Neural cell (in vitro differentiated cells): ENCODE measurements around the gene AMN1. TPM values are rescaled to one million over a fixed set of nuclear protein-coding genes. Genes with fewer than 3 reads are reported as not detected.
"Not testable (repeated sequence)": the region's sequence is repeated elsewhere in the genome, so short reads cannot be mapped to it uniquely, and the experiment has no call there.

Experiments
- H2AFZ ChIP-seq: fragments of 200-600, 300-800 bp; sonication (generic), shearing (Covaris generic); 2 replicates; pipeline ENCODE4 v1.6.0; 2014; ENCODE audit warnings: low read depth, mild to moderate bottlenecking, antibody characterized with exemption, low read length, moderate library complexity
- H3F3A ChIP-seq: fragments of 200-600 bp; shearing (Covaris generic); 2 replicates; pipeline ENCODE4 v1.6.1; 2016; ENCODE audit warnings: mild to moderate bottlenecking, moderate library complexity, mixed read lengths, antibody characterized with exemption, low read length; ENCODE audit not compliant: insufficient read depth, poor library complexity, severe bottlenecking
- H3K27ac ChIP-seq: fragments of 200-600, 300-800 bp; sonication (generic), shearing (Covaris generic); 2 replicates; pipeline ENCODE4 v1.5.1; 2014; ENCODE audit warnings: mild to moderate bottlenecking, low read length, moderate library complexity
- H3K27me3 ChIP-seq: fragments of 300-800, 200-600 bp; sonication (generic), shearing (Covaris generic); 2 replicates; pipeline ENCODE4 v1.6.0; 2014; ENCODE audit warnings: mild to moderate bottlenecking, low read depth, low read length, moderate library complexity; ENCODE audit not compliant: insufficient read depth
- H3K36me3 ChIP-seq: fragments of 300-800, 200-600 bp; sonication (generic), shearing (Covaris generic); 2 replicates; pipeline ENCODE4 v1.5.1; 2014; ENCODE audit warnings: mild to moderate bottlenecking, antibody characterized with exemption, low read length, moderate library complexity; ENCODE audit not compliant: insufficient read depth
- H3K4me2 ChIP-seq: fragments of 300-800, 200-600 bp; sonication (generic), shearing (Covaris generic); 2 replicates; pipeline ENCODE4 v1.6.0; 2014; ENCODE audit warnings: mild to moderate bottlenecking, low read length
- H3K4me3 ChIP-seq: fragments of 300-800, 200-600 bp; sonication (generic), shearing (Covaris generic); 2 replicates; pipeline ENCODE4 v1.5.1; 2014; ENCODE audit warnings: mild to moderate bottlenecking, low read length, moderate library complexity
- H3K79me2 ChIP-seq: fragments of 200-600 bp; shearing (Covaris generic); replicated peaks from 2 replicates; pipeline ENCODE4 v1.6.0; 2014; ENCODE audit warnings: mild to moderate bottlenecking, low read length, moderate library complexity; ENCODE audit not compliant: insufficient read depth
- H3K9ac ChIP-seq: fragments of 300-800, 200-600 bp; sonication (generic), shearing (Covaris generic); 2 replicates; pipeline ENCODE4 v1.6.1; 2016; ENCODE audit warnings: mild to moderate bottlenecking, low read length, mixed read lengths
- H3K9me2 ChIP-seq: fragments of 200-600 bp; shearing (Covaris generic); 2 replicates; pipeline ENCODE4 v1.6.1; 2016; ENCODE audit warnings: mild to moderate bottlenecking, low read length, mixed read lengths; ENCODE audit not compliant: insufficient read depth
- H3K9me3 ChIP-seq: fragments of 200-600, 300-800 bp; sonication (generic), shearing (Covaris generic); 2 replicates; pipeline ENCODE4 v1.6.1; 2016; ENCODE audit warnings: mild to moderate bottlenecking, mixed run types, low read length, moderate library complexity, mixed read lengths
- H4K20me1 ChIP-seq: fragments of 200-600 bp; shearing (Covaris generic); 2 replicates; pipeline ENCODE4 v1.6.1; 2016; ENCODE audit warnings: mild to moderate bottlenecking, mixed run types; ENCODE audit not compliant: insufficient read depth
- EP300 ChIP-seq: fragments of 450-650 bp; conservative IDR thresholded peaks from 2 replicates; pipeline ENCODE4 v1.6.1; 2014; ENCODE audit warnings: antibody characterized with exemption, mild to moderate bottlenecking, moderate library complexity; ENCODE audit not compliant: poor library complexity, severe bottlenecking
- EZH2 ChIP-seq: fragments of 200-600, 300-800 bp; shearing (Covaris generic), sonication (generic); IDR thresholded peaks from 2 replicates; pipeline ENCODE4 v1.6.1; 2014; ENCODE audit warnings: antibody characterized with exemption, low read length, borderline replicate concordance, mild to moderate bottlenecking; ENCODE audit not compliant: insufficient read depth, poor library complexity, severe bottlenecking
- MXI1 ChIP-seq: fragments of 450-650 bp; conservative IDR thresholded peaks from 2 replicates; pipeline ENCODE4 v1.6.1; 2014; ENCODE audit warnings: antibody characterized with exemption, mild to moderate bottlenecking; ENCODE audit not compliant: poor library complexity, severe bottlenecking
- POLR2AphosphoS5 ChIP-seq: IDR thresholded peaks from 2 replicates; pipeline ENCODE4 v1.6.1; 2012
- RAD21 ChIP-seq: fragments of 450-650 bp; conservative IDR thresholded peaks from 2 replicates; pipeline ENCODE4 v1.6.1; 2014; ENCODE audit warnings: antibody characterized with exemption, mild to moderate bottlenecking, moderate library complexity
- SMC3 ChIP-seq: fragments of 450-650 bp; conservative IDR thresholded peaks from 2 replicates; pipeline ENCODE4 v1.6.1; 2014; ENCODE audit warnings: antibody characterized with exemption, mild to moderate bottlenecking, moderate library complexity; ENCODE audit not compliant: poor library complexity
- TAF1 ChIP-seq: IDR thresholded peaks from 2 replicates; pipeline ENCODE4 v1.6.1; 2012; ENCODE audit warnings: low read depth
- polyA plus RNA-seq: library from polyadenylated mRNA; depleted of rRNA; stranded (reverse); fragments of >200 nt; gene quantifications from 2 replicates; pipeline ENCODE4 v1.2.3, GENCODE V29; 2014
- TF ChIP-seq, protein P1 (sequence below): IDR thresholded peaks from 2 replicates; pipeline ENCODE4 v1.6.1; 2012; ENCODE audit warnings: borderline replicate concordance
- TF ChIP-seq, protein P2 (sequence below): fragments of 450-650 bp; IDR thresholded peaks from 2 replicates; pipeline ENCODE4 v1.5.1; 2014; ENCODE audit warnings: antibody characterized with exemption, mild to moderate bottlenecking, moderate library complexity; ENCODE audit not compliant: poor library complexity, severe bottlenecking

AMN1 gene
- polyA plus RNA-seq, 1 donor from 2014 or later = 125 TPM

DNA sequence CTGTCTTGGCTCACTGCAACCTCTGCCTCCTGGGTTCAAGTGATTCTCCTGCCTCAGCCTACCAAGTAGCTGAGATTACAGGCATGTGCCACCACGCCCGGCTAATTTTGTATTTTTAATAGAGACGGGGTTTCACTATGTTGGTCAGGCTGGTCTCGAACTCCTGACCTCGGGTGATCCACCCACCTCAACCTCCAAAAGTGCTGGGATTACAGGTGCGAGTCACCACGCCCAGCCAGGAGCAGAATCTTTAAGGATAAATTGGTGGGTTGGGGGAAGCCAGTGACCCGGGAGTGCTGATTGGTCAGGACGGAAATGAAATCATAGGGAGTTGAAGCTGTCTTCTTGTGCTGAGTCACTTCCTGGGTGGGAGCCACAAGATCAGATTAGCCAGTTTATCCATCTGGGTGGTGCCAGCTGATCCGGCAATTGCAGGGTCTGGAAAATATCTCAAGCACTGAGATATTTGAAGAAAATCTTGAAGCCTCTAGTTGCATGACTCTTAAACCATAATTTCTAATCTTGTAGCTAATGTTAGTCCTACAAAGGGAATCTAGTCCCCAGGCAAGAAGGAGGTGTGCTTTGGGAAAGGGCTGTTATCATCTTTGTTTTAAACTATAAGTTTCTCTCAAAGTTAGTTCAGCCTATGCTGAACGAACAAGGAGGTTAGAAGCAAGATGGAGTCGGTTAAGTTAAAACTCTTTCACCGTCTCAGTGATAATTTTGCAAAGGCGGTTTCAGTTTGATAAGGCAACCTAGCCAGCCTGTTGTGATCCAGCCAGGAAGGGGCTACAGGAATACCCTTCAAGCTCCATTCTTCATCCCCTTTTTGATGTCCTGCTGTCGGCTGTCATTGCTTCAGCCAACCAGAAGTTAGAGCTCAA is 5.0 kb upstream of the AMN1 start:
- H3K4me3 ChIP-seq, H3K4me2 ChIP-seq, H3K9me2 ChIP-seq, H3K9ac ChIP-seq, H3K36me3 ChIP-seq, H3F3A ChIP-seq, H3K27ac ChIP-seq, H2AFZ ChIP-seq, H3K9me3 ChIP-seq, H3K27me3 ChIP-seq, H3K79me2 ChIP-seq, H4K20me1 ChIP-seq: not testable (repeated sequence)

DNA sequence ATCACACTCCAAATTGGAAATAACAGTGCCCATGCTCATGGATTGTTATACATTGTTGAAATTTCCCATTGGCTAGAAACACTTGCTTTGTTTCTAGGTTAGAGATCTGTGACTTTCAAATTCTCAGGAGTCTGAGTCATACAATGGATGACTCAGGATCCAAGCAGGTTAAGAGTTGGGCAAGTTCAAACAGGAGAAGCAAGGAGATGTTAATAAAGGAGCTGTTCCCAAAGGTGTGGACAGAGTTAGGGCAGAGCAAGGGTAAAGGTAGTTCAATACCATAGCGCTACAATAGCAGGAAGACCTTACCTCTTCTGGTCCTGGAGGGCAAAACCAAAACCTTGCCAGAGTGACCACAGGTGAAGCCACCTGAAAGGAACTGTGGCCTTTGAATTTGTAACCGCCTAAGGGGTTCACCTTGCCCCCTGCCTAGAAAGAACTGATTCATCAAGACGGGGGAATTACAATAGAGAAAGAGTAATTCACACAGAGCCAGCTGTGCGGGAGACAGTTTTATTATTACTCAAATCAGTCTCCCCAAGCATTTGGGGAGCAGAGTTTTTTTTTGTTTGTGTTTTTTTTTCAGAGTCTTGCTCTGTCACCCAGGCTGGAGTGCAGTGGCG is 4.2 kb upstream of the AMN1 start:
- no peaks in the 10 kb centered on the region for H3K9me3 ChIP-seq
- H3K79me2 ChIP-seq = no peaks in the 10 kb centered on the region
- H3K9ac ChIP-seq = no peak overlapping the region
- H3K4me3 ChIP-seq = no peak overlapping the region
- peaks cover 4% of the 10 kb centered on the region for H3F3A ChIP-seq
- H3K27ac ChIP-seq = no peak overlapping the region
- no peak overlapping the region for H3K4me2 ChIP-seq
- no peaks in the 10 kb centered on the region for H3K36me3 ChIP-seq
- no peaks in the 10 kb centered on the region for H3K27me3 ChIP-seq
- no peaks in the 10 kb centered on the region for H3K9me2 ChIP-seq
- H2AFZ ChIP-seq = no peak overlapping the region
- H4K20me1 ChIP-seq = no peaks in the 10 kb centered on the region
- TF ChIP-seq, protein P1, sequence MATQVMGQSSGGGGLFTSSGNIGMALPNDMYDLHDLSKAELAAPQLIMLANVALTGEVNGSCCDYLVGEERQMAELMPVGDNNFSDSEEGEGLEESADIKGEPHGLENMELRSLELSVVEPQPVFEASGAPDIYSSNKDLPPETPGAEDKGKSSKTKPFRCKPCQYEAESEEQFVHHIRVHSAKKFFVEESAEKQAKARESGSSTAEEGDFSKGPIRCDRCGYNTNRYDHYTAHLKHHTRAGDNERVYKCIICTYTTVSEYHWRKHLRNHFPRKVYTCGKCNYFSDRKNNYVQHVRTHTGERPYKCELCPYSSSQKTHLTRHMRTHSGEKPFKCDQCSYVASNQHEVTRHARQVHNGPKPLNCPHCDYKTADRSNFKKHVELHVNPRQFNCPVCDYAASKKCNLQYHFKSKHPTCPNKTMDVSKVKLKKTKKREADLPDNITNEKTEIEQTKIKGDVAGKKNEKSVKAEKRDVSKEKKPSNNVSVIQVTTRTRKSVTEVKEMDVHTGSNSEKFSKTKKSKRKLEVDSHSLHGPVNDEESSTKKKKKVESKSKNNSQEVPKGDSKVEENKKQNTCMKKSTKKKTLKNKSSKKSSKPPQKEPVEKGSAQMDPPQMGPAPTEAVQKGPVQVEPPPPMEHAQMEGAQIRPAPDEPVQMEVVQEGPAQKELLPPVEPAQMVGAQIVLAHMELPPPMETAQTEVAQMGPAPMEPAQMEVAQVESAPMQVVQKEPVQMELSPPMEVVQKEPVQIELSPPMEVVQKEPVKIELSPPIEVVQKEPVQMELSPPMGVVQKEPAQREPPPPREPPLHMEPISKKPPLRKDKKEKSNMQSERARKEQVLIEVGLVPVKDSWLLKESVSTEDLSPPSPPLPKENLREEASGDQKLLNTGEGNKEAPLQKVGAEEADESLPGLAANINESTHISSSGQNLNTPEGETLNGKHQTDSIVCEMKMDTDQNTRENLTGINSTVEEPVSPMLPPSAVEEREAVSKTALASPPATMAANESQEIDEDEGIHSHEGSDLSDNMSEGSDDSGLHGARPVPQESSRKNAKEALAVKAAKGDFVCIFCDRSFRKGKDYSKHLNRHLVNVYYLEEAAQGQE = no peak
- TF ChIP-seq, protein P2, sequence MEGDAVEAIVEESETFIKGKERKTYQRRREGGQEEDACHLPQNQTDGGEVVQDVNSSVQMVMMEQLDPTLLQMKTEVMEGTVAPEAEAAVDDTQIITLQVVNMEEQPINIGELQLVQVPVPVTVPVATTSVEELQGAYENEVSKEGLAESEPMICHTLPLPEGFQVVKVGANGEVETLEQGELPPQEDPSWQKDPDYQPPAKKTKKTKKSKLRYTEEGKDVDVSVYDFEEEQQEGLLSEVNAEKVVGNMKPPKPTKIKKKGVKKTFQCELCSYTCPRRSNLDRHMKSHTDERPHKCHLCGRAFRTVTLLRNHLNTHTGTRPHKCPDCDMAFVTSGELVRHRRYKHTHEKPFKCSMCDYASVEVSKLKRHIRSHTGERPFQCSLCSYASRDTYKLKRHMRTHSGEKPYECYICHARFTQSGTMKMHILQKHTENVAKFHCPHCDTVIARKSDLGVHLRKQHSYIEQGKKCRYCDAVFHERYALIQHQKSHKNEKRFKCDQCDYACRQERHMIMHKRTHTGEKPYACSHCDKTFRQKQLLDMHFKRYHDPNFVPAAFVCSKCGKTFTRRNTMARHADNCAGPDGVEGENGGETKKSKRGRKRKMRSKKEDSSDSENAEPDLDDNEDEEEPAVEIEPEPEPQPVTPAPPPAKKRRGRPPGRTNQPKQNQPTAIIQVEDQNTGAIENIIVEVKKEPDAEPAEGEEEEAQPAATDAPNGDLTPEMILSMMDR = no peak
- TF ChIP-seq POLR2AphosphoS5 (no peak), RAD21 (no peak), EZH2 (no peak), SMC3 (no peak), EP300 (no peak), MXI1 (no peak), TAF1 (no peak)

DNA sequence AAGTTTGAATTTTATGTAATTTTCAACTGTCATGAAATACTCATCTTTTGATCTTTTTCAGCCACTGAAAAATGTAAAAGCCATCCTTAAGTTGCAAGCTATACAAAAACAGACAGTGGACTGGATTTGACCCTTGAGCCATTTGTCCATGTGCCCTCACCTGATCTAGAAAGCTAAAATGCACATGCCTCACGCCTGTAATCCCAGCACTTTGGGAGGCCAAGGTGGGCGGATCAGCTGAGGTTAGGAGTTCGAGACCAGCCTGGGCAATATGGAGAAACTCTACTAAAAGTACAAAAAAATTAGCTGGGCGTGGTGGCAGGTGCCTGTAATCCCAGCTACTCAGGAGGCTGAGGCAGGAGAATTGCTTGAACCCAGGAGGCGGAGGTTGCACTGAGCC is 2.4 kb upstream of the AMN1 start:
- not testable (repeated sequence) for H3K9me2 ChIP-seq, H3K27ac ChIP-seq, H3F3A ChIP-seq, H3K27me3 ChIP-seq, H3K79me2 ChIP-seq, H3K4me2 ChIP-seq, H3K36me3 ChIP-seq, H3K4me3 ChIP-seq, H4K20me1 ChIP-seq, H3K9me3 ChIP-seq, H3K9ac ChIP-seq, H2AFZ ChIP-seq
